ENCODE data around the gene P2RY13. TPM values are rescaled to one million over a fixed set of nuclear protein-coding genes. Genes with fewer than 3 reads are reported as not detected.

The P2RY13 gene
- total and polyA plus RNA-seq, 2 of the 13 experiments (the other 11 are each of a cell fraction or from before 2014, with no cell fraction given): not detected

- CTCF ChIA-PET (ENCODE audit: low intra/inter-chr PET ratio, low total read pairs): no interaction called here
- Histone ChIP-seq H2AFZ (ENCODE audit: low read length) (no peak overlapping the region), H4K20me1 (ENCODE audit: insufficient read depth, low read length) (no peaks in the 10 kb centered on the region), H3K4me3 (replicated peaks in 1 of 3; ENCODE audit: insufficient read depth in 1 of 3, low read depth in 2 of 3, low read length in 3 of 3) (no peak overlapping the region), H3K9me3 (ENCODE audit: low read length) (no peaks in the 10 kb centered on the region), H3K27ac (ENCODE audit: extremely low read length, insufficient read depth, low read length) (no peak overlapping the region), H3K9ac (ENCODE audit: insufficient read depth, low read depth, low read length) (no peak overlapping the region), H3K4me2 (ENCODE audit: low read depth, low read length) (no peak overlapping the region), H3K4me1 (ENCODE audit: insufficient read depth, low read length) (no peaks in the 10 kb centered on the region), H3K79me2 (ENCODE audit: insufficient read depth, low read length) (no peaks in the 10 kb centered on the region), H3K27me3 (ENCODE audit: control insufficient read depth in 1 of 2, insufficient read depth in 2 of 2, low read length in 2 of 2) (no peaks in the 10 kb centered on the region), H3K36me3 (replicated peaks in 1 of 2; ENCODE audit: control insufficient read depth in 1 of 2, insufficient read depth in 2 of 2, low read length in 2 of 2) (no peaks in the 10 kb centered on the region)
- DNase-seq (ENCODE audit: low spot score): no peak
- POLR2A ChIA-PET: no interaction called here
- ATAC-seq: no peak
- in situ Hi-C loops (cut with HindIII; ENCODE audit: extremely low pct_ligation_motif_present, low pct_unique_long_range_greater_than_20kb): no loop called here
- no peak for TF ChIP-seq SP1 (IDR thresholded peaks at IDR 0.05)
- no peak for TF ChIP-seq SP1 (CRISPR knock-in tag; IDR thresholded peaks at IDR 0.05)
- no peak for TF ChIP-seq ZFP36L2 (CRISPR knock-in tag; IDR thresholded peaks at IDR 0.05)
- no peak for TF ChIP-seq SRSF1 (optimal IDR thresholded peaks at IDR 0.05; ENCODE audit: low read depth, low read length)
- TF ChIP-seq HNRNPH1 (optimal IDR thresholded peaks at IDR 0.05; ENCODE audit: low read depth, low read length): no peak
- no peak for TF ChIP-seq NFE2 (CRISPR knock-in tag; IDR thresholded peaks at IDR 0.05)
- no peak for TF ChIP-seq NFYC (CRISPR knock-in tag; IDR thresholded peaks at IDR 0.05)
- no peak for TF ChIP-seq TCF7 (IDR thresholded peaks at IDR 0.05; ENCODE audit: low read depth)
- 43% methylated on average over 2 of the region's 2 CpGs for WGBS (ENCODE audit: low lambda C conversion rate)
- no TSS peak for BruUV-seq (replicated peaks)
- intact Hi-C loops (cut with micrococcal nuclease; ENCODE audit: unreplicated experiment): no loop called here
- FAIRE-seq: no peak
These were observed 27.6 kb upstream of the P2RY13 start for GRCh38 chr3:151356794-151357462.

GRCh38 chr3:151351648-151352047 lies 22.3 kb upstream of the P2RY13 start:
- ChIA-PET CTCF (ENCODE audit: low intra/inter-chr PET ratio, low total read pairs) (no interaction called here), POLR2A (no interaction called here)
- no TSS peak for BruUV-seq (replicated peaks)
- intact Hi-C loops (cut with micrococcal nuclease; ENCODE audit: unreplicated experiment): no loop called here
- 37% methylated on average over 4 of the region's 4 CpGs for WGBS (ENCODE audit: low lambda C conversion rate)
- no peaks in the 10 kb centered on the region for H3K9me3 ChIP-seq (ENCODE audit: low read length)
- no peak for ATAC-seq
- no peaks in the 10 kb centered on the region for H3K27me3 ChIP-seq (ENCODE audit: control insufficient read depth in 1 of 2, insufficient read depth in 2 of 2, low read length in 2 of 2)
- no peak overlapping the region for H2AFZ ChIP-seq (ENCODE audit: low read length)
- no peaks in the 10 kb centered on the region for H3K4me1 ChIP-seq (ENCODE audit: insufficient read depth, low read length)
- no peaks in the 10 kb centered on the region for H3K36me3 ChIP-seq (replicated peaks in 1 of 2; ENCODE audit: control insufficient read depth in 1 of 2, insufficient read depth in 2 of 2, low read length in 2 of 2)
- no peak for FAIRE-seq
- in situ Hi-C loops (cut with HindIII; ENCODE audit: extremely low pct_ligation_motif_present, low pct_unique_long_range_greater_than_20kb): no loop called here
- DNase-seq (ENCODE audit: low spot score): no peak
- no peaks in the 10 kb centered on the region for H3K79me2 ChIP-seq (ENCODE audit: insufficient read depth, low read length)
- no peak overlapping the region for H3K4me3 ChIP-seq (replicated peaks in 1 of 3; ENCODE audit: insufficient read depth in 1 of 3, low read depth in 2 of 3, low read length in 3 of 3)
- no peaks in the 10 kb centered on the region for H4K20me1 ChIP-seq (ENCODE audit: insufficient read depth, low read length)
- no peak overlapping the region for H3K4me2 ChIP-seq (ENCODE audit: low read depth, low read length)
- H3K9ac ChIP-seq (ENCODE audit: insufficient read depth, low read depth, low read length): no peak overlapping the region
- H3K27ac ChIP-seq (ENCODE audit: extremely low read length, insufficient read depth, low read length): no peak overlapping the region
- TF ChIP-seq TFDP2 (CRISPR knock-in tag; IDR thresholded peaks at IDR 0.05) (no peak), ZNF577 (CRISPR knock-in tag; IDR thresholded peaks at IDR 0.05; ENCODE audit: borderline replicate concordance, low read depth) (no peak), ZNF768 (CRISPR knock-in tag; IDR thresholded peaks at IDR 0.05) (no peak), MLX (CRISPR knock-in tag; IDR thresholded peaks at IDR 0.05) (no peak), FUBP1 (CRISPR knock-in tag; IDR thresholded peaks at IDR 0.05; ENCODE audit: borderline replicate concordance) (no peak), STAT6 (CRISPR knock-in tag; IDR thresholded peaks at IDR 0.05; ENCODE audit: borderline replicate concordance) (no peak)
